AG20443 (cell line): ENCODE data around the gene THSD4.
"Not testable (repeated sequence)": the region's sequence is repeated elsewhere in the genome, so short reads cannot be mapped to it uniquely, and the experiment has no call there.

ENCODE experiments used
- DNase-seq: peaks from one replicate; pipeline ENCODE4 v3.0.0; 2012; ENCODE audit warnings: low spot score, mixed read lengths

Gene THSD4

GRCh38 chr15:71385457-71385856 lies 270.2 kb downstream of the THSD4 start:
- no peak for DNase-seq

- no peak for DNase-seq
These were observed 270.7 kb downstream of the THSD4 start for GRCh38 chr15:71386005-71386404.

- DNase-seq = no peak
These were observed 271.4 kb downstream of the THSD4 start for GRCh38 chr15:71386448-71387236.

- DNase-seq = no peak
These were observed 272.5 kb downstream of the THSD4 start for GRCh38 chr15:71387810-71388209.

- no peak for DNase-seq
These were observed 274.8 kb downstream of the THSD4 start for GRCh38 chr15:71390096-71390495.

GRCh38 chr15:71391421-71392088 lies 276.3 kb downstream of the THSD4 start:
- DNase-seq = no peak

GRCh38 chr15:71392861-71393283 lies 277.6 kb downstream of the THSD4 start:
- DNase-seq = no peak

GRCh38 chr15:71393383-71393782 lies 278.1 kb downstream of the THSD4 start:
- DNase-seq = no peak

- no peak for DNase-seq
These were observed 281.4 kb downstream of the THSD4 start for GRCh38 chr15:71396536-71397125.

- DNase-seq = no peak
These were observed 282.1 kb downstream of the THSD4 start for GRCh38 chr15:71397377-71397776.

GRCh38 chr15:71400294-71400693 lies 285.0 kb downstream of the THSD4 start:
- no peak for DNase-seq

- not testable (repeated sequence) for DNase-seq
These were observed 286.5 kb downstream of the THSD4 start for GRCh38 chr15:71401728-71402127.

GRCh38 chr15:71409541-71409940 lies 294.3 kb downstream of the THSD4 start:
- no peak for DNase-seq

- no peak for DNase-seq
These were observed 295.1 kb downstream of the THSD4 start for GRCh38 chr15:71410347-71410746.

- no peak for DNase-seq
These were observed 296.5 kb downstream of the THSD4 start for GRCh38 chr15:71411538-71412482.

- no peak for DNase-seq
These were observed 298.1 kb downstream of the THSD4 start for GRCh38 chr15:71413419-71413818.

GRCh38 chr15:71414853-71415252 lies 299.6 kb downstream of the THSD4 start:
- DNase-seq = no peak

GRCh38 chr15:71422530-71423259 lies 307.4 kb downstream of the THSD4 start:
- DNase-seq = no peak

- no peak for DNase-seq
These were observed 309.5 kb downstream of the THSD4 start for GRCh38 chr15:71424765-71425164.

GRCh38 chr15:71425388-71425787 lies 310.1 kb downstream of the THSD4 start:
- no peak for DNase-seq

- DNase-seq = no peak
These were observed 311.5 kb downstream of the THSD4 start for GRCh38 chr15:71426792-71427191.
